DND-41 (cell line): ENCODE measurements around the gene TRAPPC2.

Experiments
- ATAC-seq: fragments of 200-7000 bp; cut with Tn5 transposase; 3 replicates; pipeline ENCODE4 v1.9.1; 2021; ENCODE audit warnings: low read depth; ENCODE audit not compliant: insufficient read depth
- DNase-seq: peaks from one replicate; pipeline ENCODE4 v3.0.0-alpha.2; 2020
- H2AFZ ChIP-seq: 2 replicates; pipeline ENCODE4 v1.6.0; 2012; ENCODE audit warnings: low read depth, low read length
- H3K27ac ChIP-seq: 2 replicates; pipeline ENCODE4 v1.5.1; 2012; ENCODE audit warnings: low read length, inconsistent platforms
- H3K27me3 ChIP-seq: fragments of 200-600 bp; sonication (generic); 2 replicates; pipeline ENCODE4 v1.6.0; 2012; ENCODE audit warnings: low read length, mild to moderate bottlenecking, inconsistent platforms; ENCODE audit not compliant: insufficient read depth, poor library complexity
- H3K36me3 ChIP-seq: 2 replicates; pipeline ENCODE4 v1.5.1; 2012; ENCODE audit warnings: low read length, inconsistent platforms; ENCODE audit not compliant: insufficient read depth
- H3K4me1 ChIP-seq: 2 replicates; pipeline ENCODE4 v1.5.1; 2012; ENCODE audit warnings: mild to moderate bottlenecking, low read length; ENCODE audit not compliant: insufficient read depth
- H3K4me2 ChIP-seq: 2 replicates; pipeline ENCODE4 v1.6.0; 2012; ENCODE audit warnings: mild to moderate bottlenecking, moderate library complexity, low read length, inconsistent platforms; ENCODE audit not compliant: insufficient read depth
- H3K4me3 ChIP-seq, 2 experiments: fragments of 200-600 bp in 1 of 2; shearing (Covaris generic) in 1 of 2; 2 replicates each; pipeline ENCODE4 v1.5.1; 2012 to 2016; ENCODE audit warnings: inconsistent platforms in 2 of 2, low read length in 2 of 2, mild to moderate bottlenecking in 2 of 2, low read depth in 1 of 2, moderate library complexity in 1 of 2
- H3K79me2 ChIP-seq: 2 replicates; pipeline ENCODE4 v1.6.0; 2012; ENCODE audit warnings: low read length, inconsistent platforms; ENCODE audit not compliant: insufficient read depth
- H3K9ac ChIP-seq: 2 replicates; pipeline ENCODE4 v1.6.0; 2012; ENCODE audit warnings: low read depth, mild to moderate bottlenecking, inconsistent platforms, low read length, moderate library complexity
- H3K9me3 ChIP-seq: 2 replicates; pipeline ENCODE4 v1.5.1; 2012; ENCODE audit warnings: low read length, moderate library complexity, mild to moderate bottlenecking, inconsistent platforms; ENCODE audit not compliant: insufficient read depth, severe bottlenecking
- H4K20me1 ChIP-seq: 2 replicates; pipeline ENCODE4 v1.6.0; 2012; ENCODE audit warnings: low read length; ENCODE audit not compliant: insufficient read depth
- EZH2 ChIP-seq: IDR thresholded peaks from 3 replicates; pipeline ENCODE4 v1.6.1; 2012; ENCODE audit warnings: borderline replicate concordance, low read depth, mild to moderate bottlenecking, moderate library complexity, low read length, inconsistent platforms; ENCODE audit not compliant: severe bottlenecking
- TF ChIP-seq, protein P1 (sequence below): IDR thresholded peaks from 2 replicates; pipeline ENCODE4 v1.5.1; 2012; ENCODE audit warnings: borderline replicate concordance, low read length, moderate library complexity, mild to moderate bottlenecking; ENCODE audit not compliant: poor library complexity, severe bottlenecking; ENCODE audit errors: extremely low read depth

The TRAPPC2 gene

DNA sequence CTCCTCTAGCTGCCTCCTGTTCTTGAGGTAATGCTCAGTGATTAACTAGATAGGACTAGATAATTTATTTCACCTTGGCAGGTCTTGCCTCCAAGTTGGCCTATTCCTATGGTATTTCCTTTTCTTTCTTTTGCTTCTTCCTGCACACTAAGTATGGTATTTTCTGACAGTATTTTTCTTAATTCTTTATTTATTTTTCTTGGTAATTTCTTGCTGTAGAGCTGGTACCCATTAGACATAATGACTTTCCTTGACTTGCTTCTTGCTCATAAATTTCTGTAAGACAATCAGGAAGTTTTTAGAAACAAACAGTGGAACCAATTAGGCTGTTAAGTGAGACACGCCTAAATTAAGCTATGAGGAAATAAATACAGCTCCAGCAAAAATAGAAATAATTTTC, 36.0 kb downstream of the TRAPPC2 start:
- no peak for ATAC-seq

DNA sequence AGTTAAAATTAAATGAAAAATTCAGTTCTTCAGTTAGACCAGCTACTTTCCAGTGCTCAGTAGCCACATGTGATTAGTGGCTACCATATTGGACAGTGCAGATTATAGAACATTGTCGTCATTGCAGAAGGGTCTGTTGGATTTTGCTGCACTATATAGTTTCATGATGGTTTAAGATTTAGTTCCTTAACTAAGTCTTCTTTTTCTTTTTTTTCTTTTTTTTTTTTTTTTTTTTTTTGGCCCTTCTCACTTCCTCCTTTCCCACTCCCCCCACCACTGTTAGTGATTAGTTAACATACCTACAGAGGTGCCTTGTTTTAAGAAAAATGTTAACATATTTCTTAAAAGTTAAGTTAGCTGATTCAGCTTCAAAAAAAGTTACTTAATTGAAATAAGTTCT, 36.4 kb downstream of the TRAPPC2 start:
- ATAC-seq (no peak), DNase-seq (no peak)
- H3K36me3 ChIP-seq, result no peaks in the 10 kb centered on the region; the same call in 1 of the 2 replicates
- no peaks in the 10 kb centered on the region for H3K27me3 ChIP-seq
- H3K79me2 ChIP-seq, result peaks cover 85% of the 10 kb centered on the region
- no peak overlapping the region for H3K9ac ChIP-seq
- H3K9me3 ChIP-seq, result no peaks in the 10 kb centered on the region
- no peak overlapping the region for H3K4me2 ChIP-seq
- H2AFZ ChIP-seq, result no peak overlapping the region
- H3K27ac ChIP-seq, result no peak overlapping the region
- H4K20me1 ChIP-seq, result peaks cover 17% of the 10 kb centered on the region; the same call in 1 of the 2 replicates
- H3K4me3 ChIP-seq, result no peak overlapping the region
- H3K4me1 ChIP-seq, result peaks cover 5% of the 10 kb centered on the region; the same call in 1 of the 2 replicates
- no peak for TF ChIP-seq EZH2

More for the DNA sequence above, 36.0 kb downstream of the TRAPPC2 start:
- TF ChIP-seq, protein P1, sequence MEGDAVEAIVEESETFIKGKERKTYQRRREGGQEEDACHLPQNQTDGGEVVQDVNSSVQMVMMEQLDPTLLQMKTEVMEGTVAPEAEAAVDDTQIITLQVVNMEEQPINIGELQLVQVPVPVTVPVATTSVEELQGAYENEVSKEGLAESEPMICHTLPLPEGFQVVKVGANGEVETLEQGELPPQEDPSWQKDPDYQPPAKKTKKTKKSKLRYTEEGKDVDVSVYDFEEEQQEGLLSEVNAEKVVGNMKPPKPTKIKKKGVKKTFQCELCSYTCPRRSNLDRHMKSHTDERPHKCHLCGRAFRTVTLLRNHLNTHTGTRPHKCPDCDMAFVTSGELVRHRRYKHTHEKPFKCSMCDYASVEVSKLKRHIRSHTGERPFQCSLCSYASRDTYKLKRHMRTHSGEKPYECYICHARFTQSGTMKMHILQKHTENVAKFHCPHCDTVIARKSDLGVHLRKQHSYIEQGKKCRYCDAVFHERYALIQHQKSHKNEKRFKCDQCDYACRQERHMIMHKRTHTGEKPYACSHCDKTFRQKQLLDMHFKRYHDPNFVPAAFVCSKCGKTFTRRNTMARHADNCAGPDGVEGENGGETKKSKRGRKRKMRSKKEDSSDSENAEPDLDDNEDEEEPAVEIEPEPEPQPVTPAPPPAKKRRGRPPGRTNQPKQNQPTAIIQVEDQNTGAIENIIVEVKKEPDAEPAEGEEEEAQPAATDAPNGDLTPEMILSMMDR, result no peak
- TF ChIP-seq EZH2, result no peak
- no peak overlapping the region for H3K9ac ChIP-seq
- H3K36me3 ChIP-seq, result no peaks in the 10 kb centered on the region; the same call in 1 of the 2 replicates
- no peak overlapping the region for H3K27ac ChIP-seq
- no peak overlapping the region for H3K4me2 ChIP-seq
- no peak for DNase-seq
- H3K9me3 ChIP-seq, result no peaks in the 10 kb centered on the region
- H3K79me2 ChIP-seq, result peaks cover 85% of the 10 kb centered on the region
- H3K27me3 ChIP-seq, result no peaks in the 10 kb centered on the region
- H2AFZ ChIP-seq, result no peak overlapping the region
- H4K20me1 ChIP-seq, result peaks cover 16% of the 10 kb centered on the region; the same call in 1 of the 2 replicates
- no peak overlapping the region for H3K4me3 ChIP-seq
- H3K4me1 ChIP-seq, result 0 out of 2 replicates have a peak, but pooled peaks cover 5% of the 10 kb centered on the region

DNA sequence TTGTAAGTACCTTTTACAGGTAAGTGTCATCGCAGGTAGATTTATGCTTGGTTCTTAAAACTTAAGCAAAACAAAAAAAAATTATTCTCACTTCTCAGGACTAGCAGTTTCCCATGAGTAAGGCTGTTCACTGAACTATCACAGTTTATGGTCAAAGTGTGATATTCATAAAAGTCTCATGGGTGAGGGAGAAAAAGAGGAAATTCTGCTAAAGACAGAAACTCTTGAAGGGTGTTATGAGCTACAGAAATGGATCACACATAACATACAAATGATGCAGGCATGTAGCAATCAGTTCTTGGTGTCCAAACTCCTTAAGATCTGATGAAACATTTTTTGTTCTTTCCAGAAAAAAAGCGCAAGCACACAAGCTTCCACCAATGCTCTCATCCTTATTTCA, 37.0 kb downstream of the TRAPPC2 start:
- H3K9me3 ChIP-seq, result no peaks in the 10 kb centered on the region
- no peak overlapping the region for H3K4me2 ChIP-seq
- TF ChIP-seq, protein P1, result no peak
- TF ChIP-seq EZH2, result no peak
- peaks cover 85% of the 10 kb centered on the region for H3K79me2 ChIP-seq
- no peaks in the 10 kb centered on the region for H3K27me3 ChIP-seq
- H2AFZ ChIP-seq, result no peak overlapping the region
- no peak overlapping the region for H3K27ac ChIP-seq
- no peak overlapping the region for H3K4me3 ChIP-seq
- H3K9ac ChIP-seq, result no peak overlapping the region
- no peaks in the 10 kb centered on the region; the same call in 1 of the 2 replicates for H3K36me3 ChIP-seq
- H3K4me1 ChIP-seq, result peaks cover 5% of the 10 kb centered on the region; the same call in 1 of the 2 replicates
- ATAC-seq, result no peak
- DNase-seq, result no peak
- peaks cover 21% of the 10 kb centered on the region; the same call in 1 of the 2 replicates for H4K20me1 ChIP-seq

DNA sequence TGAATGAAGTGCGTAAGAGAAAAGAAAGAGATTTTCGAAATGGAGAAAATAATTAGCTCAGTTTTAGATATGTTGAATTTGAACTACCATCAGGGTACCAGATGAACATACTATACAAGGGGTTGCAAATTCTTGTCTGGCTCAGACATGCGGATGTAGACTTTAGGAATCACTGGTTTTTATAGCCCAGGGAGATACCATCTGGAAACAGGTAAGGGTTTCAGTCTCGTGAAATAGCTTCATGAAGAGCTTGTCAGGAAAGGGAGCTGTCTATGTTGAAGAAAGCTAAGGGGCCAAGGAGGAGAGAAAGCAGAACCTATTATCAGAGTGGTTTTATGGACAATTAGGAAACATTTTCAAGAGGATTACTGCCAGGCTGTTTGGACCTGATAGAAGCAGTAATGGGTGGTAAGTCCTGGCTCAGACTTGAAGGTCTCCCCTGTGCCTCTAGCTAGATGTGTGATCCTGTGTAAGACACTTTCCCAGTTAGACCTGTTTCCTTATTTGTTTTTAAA, 38.8 kb downstream of the TRAPPC2 start:
- Histone ChIP-seq H3K9me3 (no peaks in the 10 kb centered on the region), H3K9ac (no peak overlapping the region), H3K79me2 (peaks cover 85% of the 10 kb centered on the region), H3K27me3 (no peaks in the 10 kb centered on the region), H2AFZ (no peak overlapping the region), H3K4me1 (peaks cover 13% of the 10 kb centered on the region), H3K4me2 (no peak overlapping the region), H3K36me3 (no peaks in the 10 kb centered on the region; the same call in 1 of the 2 replicates), H3K4me3 (no peak overlapping the region), H3K27ac (no peak overlapping the region), H4K20me1 (peaks cover 13% of the 10 kb centered on the region; the same call in 1 of the 2 replicates)
- no peak for DNase-seq
- no peak for ATAC-seq
- TF ChIP-seq EZH2, result no peak
- TF ChIP-seq, protein P1, result no peak
